NT2/D1 (cell line): Measurements from ENCODE around the gene CYP8B1.

ENCODE experiments used
- DNase-seq: peaks from one replicate; pipeline ENCODE4 v3.0.0-alpha.2; 2011; ENCODE audit warnings: low read depth, low spot score
- H3K27me3 ChIP-seq: 2 replicates; pipeline ENCODE4 v1.6.0; 2011; ENCODE audit warnings: mild to moderate bottlenecking; ENCODE audit not compliant: insufficient read length, insufficient read depth
- H3K36me3 ChIP-seq: 2 replicates; pipeline ENCODE4 v1.6.1; 2011; ENCODE audit warnings: mild to moderate bottlenecking, low read length, mixed read lengths; ENCODE audit not compliant: insufficient read depth, insufficient read length
- H3K4me1 ChIP-seq: 2 replicates; pipeline ENCODE4 v1.5.1; 2011; ENCODE audit not compliant: insufficient read depth, insufficient read length
- H3K4me3 ChIP-seq: 2 replicates; pipeline ENCODE4 v1.5.1; 2011; ENCODE audit warnings: low read depth; ENCODE audit not compliant: insufficient read length
- H3K9ac ChIP-seq: 2 replicates; pipeline ENCODE4 v1.6.0; 2011; ENCODE audit warnings: low read depth; ENCODE audit not compliant: insufficient read length
- H3K9me3 ChIP-seq: 2 replicates; pipeline ENCODE4 v1.5.1; 2011; ENCODE audit warnings: mild to moderate bottlenecking, low read length; ENCODE audit not compliant: insufficient read depth
- SUZ12 ChIP-seq: IDR thresholded peaks from 2 replicates; pipeline ENCODE4 v1.6.1; 2011; ENCODE audit not compliant: insufficient read length, insufficient read depth; ENCODE audit errors: extremely low read depth
- YY1 ChIP-seq: IDR thresholded peaks from 2 replicates; pipeline ENCODE4 v1.6.1; 2011; ENCODE audit not compliant: insufficient read length, insufficient read depth
- ZNF274 ChIP-seq: IDR thresholded peaks from 2 replicates; pipeline ENCODE4 v1.6.1; 2011; ENCODE audit warnings: mild to moderate bottlenecking, low read depth, low read length

Gene CYP8B1

GRCh38 chr3:42868841-42869240 is 6.8 kb downstream of the CYP8B1 start:
- no peak for DNase-seq
- H3K4me1 ChIP-seq = no peaks in the 10 kb centered on the region
- peaks cover 3% of the 10 kb centered on the region for H3K27me3 ChIP-seq
- H3K36me3 ChIP-seq = no peaks in the 10 kb centered on the region
- no peak overlapping the region for H3K4me3 ChIP-seq
- TF ChIP-seq YY1 = no peak
- no peak for TF ChIP-seq SUZ12
- no peak for TF ChIP-seq ZNF274
- no peaks in the 10 kb centered on the region for H3K9me3 ChIP-seq
- no peak overlapping the region for H3K9ac ChIP-seq

- H3K27me3 ChIP-seq = peaks cover 3% of the 10 kb centered on the region
- H3K9me3 ChIP-seq = no peaks in the 10 kb centered on the region
- no peaks in the 10 kb centered on the region for H3K4me1 ChIP-seq
- no peak overlapping the region for H3K9ac ChIP-seq
- TF ChIP-seq SUZ12 (no peak), ZNF274 (no peak), YY1 (no peak)
- H3K4me3 ChIP-seq = no peak overlapping the region
- no peaks in the 10 kb centered on the region for H3K36me3 ChIP-seq
- no peak for DNase-seq
These were observed 8.5 kb downstream of the CYP8B1 start for GRCh38 chr3:42867138-42867537.

- DNase-seq = no peak
- H3K9ac ChIP-seq = no peak overlapping the region
- no peaks in the 10 kb centered on the region for H3K9me3 ChIP-seq
- no peaks in the 10 kb centered on the region for H3K4me1 ChIP-seq
- H3K4me3 ChIP-seq = no peak overlapping the region
- peaks cover 3% of the 10 kb centered on the region for H3K27me3 ChIP-seq
- TF ChIP-seq SUZ12 (no peak), YY1 (no peak), ZNF274 (no peak)
- no peaks in the 10 kb centered on the region for H3K36me3 ChIP-seq
These were observed 10.4 kb downstream of the CYP8B1 start for GRCh38 chr3:42865256-42865655.

- Histone ChIP-seq H3K9me3 (no peaks in the 10 kb centered on the region), H3K9ac (no peak overlapping the region), H3K27me3 (peaks cover 3% of the 10 kb centered on the region), H3K36me3 (no peaks in the 10 kb centered on the region), H3K4me3 (no peak overlapping the region), H3K4me1 (no peaks in the 10 kb centered on the region)
- no peak for DNase-seq
- TF ChIP-seq SUZ12 = no peak
- TF ChIP-seq ZNF274 = no peak
- no peak for TF ChIP-seq YY1
These were observed 11.2 kb downstream of the CYP8B1 start for GRCh38 chr3:42864321-42864950.

GRCh38 chr3:42856544-42856943 is 19.1 kb downstream of the CYP8B1 start:
- TF ChIP-seq SUZ12 (no peak), ZNF274 (no peak), YY1 (no peak)
- Histone ChIP-seq H3K36me3 (no peaks in the 10 kb centered on the region), H3K9me3 (no peaks in the 10 kb centered on the region), H3K27me3 (no peaks in the 10 kb centered on the region), H3K4me1 (no peaks in the 10 kb centered on the region), H3K9ac (no peak overlapping the region), H3K4me3 (no peak overlapping the region)
- no peak for DNase-seq

GRCh38 chr3:42855547-42856380 is 19.9 kb downstream of the CYP8B1 start:
- no peaks in the 10 kb centered on the region for H3K4me1 ChIP-seq
- no peak overlapping the region for H3K4me3 ChIP-seq
- H3K36me3 ChIP-seq = no peaks in the 10 kb centered on the region
- no peaks in the 10 kb centered on the region for H3K27me3 ChIP-seq
- no peaks in the 10 kb centered on the region for H3K9me3 ChIP-seq
- no peak for DNase-seq
- TF ChIP-seq SUZ12 = no peak
- TF ChIP-seq YY1 = no peak
- TF ChIP-seq ZNF274 = no peak
- H3K9ac ChIP-seq = no peak overlapping the region

- Histone ChIP-seq H3K9ac (no peak overlapping the region), H3K4me3 (no peak overlapping the region), H3K9me3 (no peaks in the 10 kb centered on the region), H3K27me3 (no peaks in the 10 kb centered on the region), H3K36me3 (no peaks in the 10 kb centered on the region), H3K4me1 (no peaks in the 10 kb centered on the region)
- TF ChIP-seq YY1 = no peak
- TF ChIP-seq ZNF274 = no peak
- no peak for TF ChIP-seq SUZ12
- no peak for DNase-seq
These were observed 20.5 kb downstream of the CYP8B1 start for GRCh38 chr3:42855219-42855546.
